B cell (primary cell): Measurements from ENCODE around the gene WDR46. TPM values are rescaled to one million over a fixed set of nuclear protein-coding genes. Genes with fewer than 3 reads are reported as not detected.
A peak's percentile ranks its signal among the peaks of the same experiment; 100 is the strongest.

Source experiments
- ATAC-seq: fragments of 200-7000 bp; cut with Tn5 transposase; one replicate; pipeline ENCODE4 v1.10.0; 2021; ENCODE audit warnings: low read depth, mild to moderate bottlenecking, moderate number of reproducible peaks, moderate library complexity
- CTCF ChIA-PET: fragments of 350-600 bp; sonication (Branson Sonifier 250); formaldehyde crosslinking; loops from one replicate; lab custom pipeline; 2021; ENCODE audit warnings: antibody characterized with exemption, inconsistent platforms; lab: Charles Lee
- POLR2A ChIA-PET: fragments of 350-600 bp; sonication (Branson Sonifier 250); formaldehyde crosslinking; loops from one replicate; lab custom pipeline; 2021; ENCODE audit warnings: antibody characterized with exemption; lab: Charles Lee
- DNase-seq: peaks from one replicate; pipeline ENCODE4 v3.0.0; 2013
- H2AFZ ChIP-seq: 2 replicates; pipeline ENCODE4 v1.6.1; 2012; ENCODE audit warnings: mild to moderate bottlenecking, low read depth, low read length; ENCODE audit not compliant: insufficient read depth, poor library complexity, severe bottlenecking
- H3K27ac ChIP-seq, 2 donors: 1 replicate in 1 of 2; 2 replicates in 1 of 2; pipeline ENCODE4 v1.5.1; 2012 to 2013; ENCODE audit warnings: low read length in 2 of 2, mild to moderate bottlenecking in 2 of 2, moderate library complexity in 1 of 2
- H3K27me3 ChIP-seq, 4 experiments: fragments of 200-600 bp in 1 of 4; sonication (generic) in 1 of 4; replicated peaks in 1 of 4; 1 replicate in 2 of 4; 2 replicates in 2 of 4; pipeline versions ENCODE4 v1.6.1 to v1.7.0; 2013 to 2016; ENCODE audit warnings: low read length in 3 of 4, mild to moderate bottlenecking in 2 of 4, mixed read lengths in 1 of 4, moderate library complexity in 1 of 4; ENCODE audit not compliant: insufficient read depth in 4 of 4, control insufficient read depth in 3 of 4; ENCODE audit errors: control extremely low read depth in 1 of 4
- H3K36me3 ChIP-seq, 2 experiments: replicated peaks in 1 of 2; 1 replicate in 1 of 2; 2 replicates in 1 of 2; pipeline versions ENCODE4 v1.6.1 to v1.7.1; 2013; ENCODE audit warnings: low read length in 1 of 2; ENCODE audit not compliant: insufficient read depth in 2 of 2, control insufficient read depth in 1 of 2; ENCODE audit errors: control extremely low read depth in 1 of 2, extremely low read depth in 1 of 2
- H3K4me1 ChIP-seq, 2 donors: fragments of 200-600 bp in 1 of 2; sonication (generic) in 1 of 2; 1 replicate in 1 of 2; 2 replicates in 1 of 2; pipeline versions ENCODE4 v1.5.1 to v1.6.1; 2013 to 2017; ENCODE audit warnings: low read length in 2 of 2; ENCODE audit not compliant: control insufficient read depth in 2 of 2, insufficient read depth in 2 of 2
- H3K4me2 ChIP-seq: replicated peaks from 2 replicates; pipeline ENCODE3; 2012; ENCODE audit warnings: mild to moderate bottlenecking, low read depth, low read length; ENCODE audit not compliant: poor library complexity, severe bottlenecking
- H3K4me3 ChIP-seq, 5 experiments: fragments of 200-600 bp in 1 of 5; sonication (generic) in 1 of 5; 1 replicate in 3 of 5; 2 replicates in 2 of 5; pipeline versions ENCODE4 v1.5.1 to v1.7.0; 2011 to 2016; ENCODE audit warnings: low read length in 4 of 5, mild to moderate bottlenecking in 4 of 5, low read depth in 2 of 5, control low read depth in 1 of 5, moderate library complexity in 1 of 5; ENCODE audit not compliant: insufficient read depth in 1 of 5; ENCODE audit errors: control extremely low read depth in 1 of 5, extremely low read depth in 1 of 5
- H3K79me2 ChIP-seq: fragments of 200-600 bp; sonication (generic); one replicate; pipeline ENCODE4 v1.6.0; 2016; ENCODE audit warnings: low read length; ENCODE audit not compliant: control insufficient read depth, insufficient read depth
- H3K9ac ChIP-seq: fragments of 200-600 bp; sonication (generic); 2 replicates; pipeline ENCODE4 v1.6.1; 2017; ENCODE audit warnings: mild to moderate bottlenecking, low read length, moderate library complexity
- H3K9me3 ChIP-seq, 3 donors: one replicate each; pipeline versions ENCODE4 v1.6.1 to v1.7.1; 2013; ENCODE audit warnings: low read length in 2 of 3; ENCODE audit not compliant: control insufficient read depth in 2 of 3, insufficient read depth in 1 of 3; ENCODE audit errors: control extremely low read depth in 1 of 3
- H4K20me1 ChIP-seq: 2 replicates; pipeline ENCODE4 v1.6.0; 2012; ENCODE audit warnings: mild to moderate bottlenecking, low read length; ENCODE audit not compliant: insufficient read depth, control insufficient read depth, poor library complexity, severe bottlenecking
- H3K27ac Mint-ChIP-seq: one replicate; pipeline ENCODE4 v1.8.0; 2021; ENCODE audit warnings: mixed read lengths
- H3K27me3 Mint-ChIP-seq: one replicate; pipeline ENCODE4 v1.8.0; 2021; ENCODE audit warnings: mixed read lengths
- H3K4me1 Mint-ChIP-seq: one replicate; pipeline ENCODE4 v1.8.0; 2021; ENCODE audit warnings: mixed read lengths
- H3K4me3 Mint-ChIP-seq: one replicate; pipeline ENCODE4 v1.8.0; 2021; ENCODE audit warnings: mixed read lengths
- H3K9me3 Mint-ChIP-seq: one replicate; pipeline ENCODE4 v1.8.0; 2022; ENCODE audit warnings: mixed read lengths; ENCODE audit not compliant: insufficient read depth
- CTCF ChIP-seq: fragments of 200-600 bp; IDR thresholded peaks from one replicate; pipeline ENCODE4 v1.8.0; 2022; ENCODE audit warnings: antibody characterized with exemption, mild to moderate bottlenecking
- EZH2 ChIP-seq: IDR thresholded peaks from 2 replicates; pipeline ENCODE4 v1.6.1; 2012; ENCODE audit warnings: borderline replicate concordance, low read depth, mild to moderate bottlenecking, moderate library complexity, low read length; ENCODE audit not compliant: insufficient read depth, poor library complexity, severe bottlenecking
- WGBS: methylation state at CpG from one replicate; pipeline ENCODE4 v1.1.5; 2013; ENCODE audit warnings: missing lambda C conversion rate; ENCODE audit not compliant: insufficient coverage; 5-methylcytosine and 5-hydroxymethylcytosine counted together
- intact Hi-C: fragments of 100-400 bp; cut with micrococcal nuclease; formaldehyde crosslinking; loops from one replicate; pipeline ENCODE4 v1.10.0; 2022
- polyA plus RNA-seq: library from polyadenylated mRNA; depleted of rRNA; stranded (reverse); fragments of >200 nt; gene quantifications from 2 replicates; pipeline ENCODE4 v1.2.3, GENCODE V29; 2012
- total RNA-seq, 2 donors: library from RNA; stranded (reverse); fragments of 120-200 nt in 1 of 2; gene quantifications; 1 replicate in 1 of 2; 2 replicates in 1 of 2; pipeline versions ENCODE4 v1.2.3 to v1.2.4, GENCODE V29; 2013 to 2022

The WDR46 gene
- total and polyA plus RNA-seq, 2 donors (not counting 1 experiment from before 2014, with no cell fraction given): 60.1 to 77.2 TPM

- Mint-ChIP-seq H3K4me3 (peak within 1 kb of the TSS; percentile 99), H3K9me3 (no peaks in the 10 kb centered on the region), H3K4me1 (peaks cover 36% of the 10 kb centered on the region), H3K27me3 (no peaks in the 10 kb centered on the region), H3K27ac (peak within 1 kb of the TSS; percentile 99)
- Histone ChIP-seq H3K9me3 (no peaks in the 10 kb centered on the region), H2AFZ (peak within 1 kb of the TSS; percentile 65), H3K27me3 (no peaks in the 10 kb centered on the region), H3K36me3 (peaks cover 2 to 53% of the 10 kb centered on the region in 2 experiments), H3K9ac (peak within 1 kb of the TSS; percentile 84), H4K20me1 (peaks cover 23% of the 10 kb centered on the region), H3K27ac (peak within 1 kb of the TSS; percentile 86 to 91), H3K79me2 (peaks cover 15% of the 10 kb centered on the region), H3K4me3 (peak within 1 kb of the TSS; percentile 71 to 96 (median 79)), H3K4me2 (peak within 1 kb of the TSS; percentile 93), H3K4me1 (peaks cover 12 to 21% of the 10 kb centered on the region in 2 donors)
- ChIA-PET POLR2A (interaction anchor here (0.6 to 3.3 kb wide), 13 partner anchors 9 to 1436 kb away, joined by 3 to 22 read pairs (median 8); partner anchors contain the start of genes B3GALT4, NEU1, PFDN6 and RPS18), CTCF (interaction anchor here (1.1 to 5.0 kb wide), 12 partner anchors 9 to 300 kb away, joined by 3 to 54 read pairs (median 5); partner anchors contain the start of genes B3GALT4, PFDN6, TAPBP and WDR46)
- intact Hi-C loops: loop anchor here (1.0 to 2.0 kb wide), 10 partner anchors 10 to 112 kb away; partner anchors contain the start of genes B3GALT4, KIFC1, PFDN6 and PHF1
- DNase-seq: no peak
- under 1% methylated on average over 26 of the region's 34 CpGs for WGBS
- TF ChIP-seq EZH2 (no peak), CTCF (no peak)
- peak; percentile 58 for ATAC-seq
Measured at GRCh38 chr6:33298773-33299236, 9.8 kb upstream of the WDR46 start, which contains the start of gene RGL2. Gene RGL2 (minus strand): TSS chr6:33298942. CDS start chr6:33298610, 332 bp downstream.
